GM19452 (cell line): ENCODE results near the gene CCDC71L.
A peak's percentile ranks its signal among the peaks of the same experiment; 100 is the strongest.
"Not testable (repeated sequence)": the region's sequence is repeated elsewhere in the genome, so short reads cannot be mapped to it uniquely, and the experiment has no call there.

ENCODE experiments used
- ATAC-seq: cut with Tn5 transposase; IDR thresholded peaks from one replicate; pipeline ENCODE4 v1.9.1; 2021; ENCODE audit not compliant: unreplicated experiment

CCDC71L gene

GRCh38 chr7:106660862-106661720 lies at the start of gene CCDC71L:
CCDC71L (minus strand) TSS chr7:106661158; CDS start chr7:106660896, 262 bp downstream.
- peak; percentile 70 for ATAC-seq

- ATAC-seq = not testable (repeated sequence)
These were observed 48.6 kb upstream of the CCDC71L start for GRCh38 chr7:106709604-106710003.

- ATAC-seq = no peak
These were observed 43.3 kb upstream of the CCDC71L start for GRCh38 chr7:106704000-106704840.

GRCh38 chr7:106693677-106694353 lies 32.9 kb upstream of the CCDC71L start:
- ATAC-seq = no peak

GRCh38 chr7:106692450-106693051 lies 31.6 kb upstream of the CCDC71L start:
- no peak for ATAC-seq

GRCh38 chr7:106688161-106688560 lies 27.2 kb upstream of the CCDC71L start:
- ATAC-seq = not testable (repeated sequence)

- ATAC-seq = no peak
These were observed 23.0 kb upstream of the CCDC71L start for GRCh38 chr7:106683941-106684340.

- ATAC-seq = no peak
These were observed 21.0 kb upstream of the CCDC71L start for GRCh38 chr7:106681815-106682495.

GRCh38 chr7:106679153-106679931 lies 18.4 kb upstream of the CCDC71L start:
- ATAC-seq = no peak

GRCh38 chr7:106678795-106679152 lies 17.8 kb upstream of the CCDC71L start:
- no peak for ATAC-seq

- ATAC-seq = not testable (repeated sequence)
These were observed 15.5 kb upstream of the CCDC71L start for GRCh38 chr7:106676506-106676905.

GRCh38 chr7:106673688-106674087 lies 12.7 kb upstream of the CCDC71L start:
- not testable (repeated sequence) for ATAC-seq

GRCh38 chr7:106671930-106672329 lies 11.0 kb upstream of the CCDC71L start:
- ATAC-seq = not testable (repeated sequence)

- ATAC-seq = no peak
These were observed 10.2 kb upstream of the CCDC71L start for GRCh38 chr7:106671160-106671559.

GRCh38 chr7:106668861-106669524 lies 8.0 kb upstream of the CCDC71L start:
- no peak for ATAC-seq

GRCh38 chr7:106666353-106666752 lies 5.4 kb upstream of the CCDC71L start:
- ATAC-seq = no peak

- ATAC-seq = no peak
These were observed 3.4 kb upstream of the CCDC71L start for GRCh38 chr7:106664343-106664742.

GRCh38 chr7:106659963-106660861 lies 746 bp downstream of the CCDC71L start:
- peak; percentile 68 for ATAC-seq
